ENCODE measurements around the gene ADAR.

The ADAR gene

DNA sequence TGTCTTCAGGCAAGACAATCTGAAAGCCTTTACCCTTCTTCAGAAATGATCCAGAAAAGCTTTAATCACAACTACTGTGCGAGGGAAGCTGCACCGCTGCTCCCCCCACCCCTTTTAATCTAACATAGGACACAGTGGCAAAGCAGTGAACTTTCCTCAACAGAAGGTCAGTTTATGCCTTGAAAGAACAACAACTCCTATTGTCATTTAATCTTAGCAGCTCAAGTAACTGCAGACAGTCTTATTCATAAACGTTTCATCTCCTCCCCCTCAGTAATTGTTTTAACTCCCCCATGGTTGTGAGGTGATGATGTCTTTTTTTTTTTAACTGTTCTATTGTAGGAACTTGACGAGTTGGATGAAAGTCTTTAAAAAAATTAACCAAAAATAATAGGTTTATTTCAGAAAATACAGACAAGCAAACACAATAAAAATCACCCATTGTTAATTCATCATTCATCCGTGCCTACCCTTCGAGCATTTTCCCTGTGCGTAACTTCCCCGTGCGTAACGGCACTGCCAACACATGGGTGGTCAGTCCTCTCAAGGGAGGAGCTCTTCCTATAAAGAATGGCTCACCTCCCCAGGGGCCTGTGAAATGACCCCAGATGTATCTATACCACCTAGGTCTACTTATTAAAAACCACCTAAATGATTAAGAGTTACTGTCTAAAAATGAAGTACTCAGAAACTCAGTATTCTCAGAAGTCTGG lies 3.3 kb upstream of the ADAR start:
- DNase-seq = no peak
- Histone ChIP-seq H3K4me1 (peaks cover 14% of the 10 kb centered on the region), H3K9me3 (no peaks in the 10 kb centered on the region), H3K27me3 (no peaks in the 10 kb centered on the region), H3K4me3 (ENCODE audit: low read depth, low read length) (no peak overlapping the region), H3K36me3 (no peaks in the 10 kb centered on the region)
- TF ChIP-seq, protein P1, sequence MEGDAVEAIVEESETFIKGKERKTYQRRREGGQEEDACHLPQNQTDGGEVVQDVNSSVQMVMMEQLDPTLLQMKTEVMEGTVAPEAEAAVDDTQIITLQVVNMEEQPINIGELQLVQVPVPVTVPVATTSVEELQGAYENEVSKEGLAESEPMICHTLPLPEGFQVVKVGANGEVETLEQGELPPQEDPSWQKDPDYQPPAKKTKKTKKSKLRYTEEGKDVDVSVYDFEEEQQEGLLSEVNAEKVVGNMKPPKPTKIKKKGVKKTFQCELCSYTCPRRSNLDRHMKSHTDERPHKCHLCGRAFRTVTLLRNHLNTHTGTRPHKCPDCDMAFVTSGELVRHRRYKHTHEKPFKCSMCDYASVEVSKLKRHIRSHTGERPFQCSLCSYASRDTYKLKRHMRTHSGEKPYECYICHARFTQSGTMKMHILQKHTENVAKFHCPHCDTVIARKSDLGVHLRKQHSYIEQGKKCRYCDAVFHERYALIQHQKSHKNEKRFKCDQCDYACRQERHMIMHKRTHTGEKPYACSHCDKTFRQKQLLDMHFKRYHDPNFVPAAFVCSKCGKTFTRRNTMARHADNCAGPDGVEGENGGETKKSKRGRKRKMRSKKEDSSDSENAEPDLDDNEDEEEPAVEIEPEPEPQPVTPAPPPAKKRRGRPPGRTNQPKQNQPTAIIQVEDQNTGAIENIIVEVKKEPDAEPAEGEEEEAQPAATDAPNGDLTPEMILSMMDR (IDR thresholded peaks at IDR 0.05; ENCODE audit: low read depth, low read length) = no peak

DNA sequence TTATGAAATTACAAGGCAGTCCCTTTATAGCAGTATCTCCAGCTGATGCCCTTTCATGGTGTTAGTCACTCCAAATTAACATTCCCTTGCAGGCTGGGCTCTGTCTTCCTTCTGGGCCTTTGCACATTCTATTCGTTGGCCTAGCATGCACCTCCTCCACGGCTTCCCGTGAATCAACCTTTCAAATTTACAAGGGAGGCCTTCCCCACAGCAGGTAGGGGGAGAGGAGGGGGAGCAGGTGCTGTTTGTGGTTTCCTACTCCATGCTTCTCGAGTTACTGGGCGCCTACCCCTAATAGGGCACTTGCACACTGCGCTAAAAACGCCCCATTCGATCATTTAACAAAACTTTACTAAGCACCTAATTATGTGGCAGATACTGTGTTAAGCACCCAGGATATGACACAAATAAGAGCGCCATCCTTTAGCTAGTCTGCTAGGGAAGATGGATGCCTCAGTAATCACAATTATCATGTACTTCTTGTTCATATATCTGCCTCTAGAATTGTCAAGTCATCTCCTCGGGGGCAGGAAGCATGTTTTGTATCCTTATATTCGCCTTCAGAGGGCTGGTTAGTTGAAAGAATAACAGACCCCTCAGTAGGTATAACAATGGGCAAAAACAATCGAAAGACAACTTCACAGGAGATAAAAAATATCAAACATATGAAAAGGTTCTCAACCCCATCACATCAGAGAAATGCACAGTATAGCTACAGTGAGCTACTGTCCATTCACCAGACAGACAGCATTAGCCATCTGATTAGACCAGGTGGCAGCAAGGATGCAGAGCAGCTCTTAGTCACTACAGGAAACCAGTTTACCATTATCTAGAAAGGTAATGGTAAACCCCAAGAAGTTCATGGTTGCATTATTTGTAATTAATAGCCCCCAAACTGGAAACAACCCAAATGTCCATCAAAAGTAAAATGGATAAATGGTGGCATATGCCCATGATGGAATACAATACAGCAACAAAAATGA lies 1.7 kb upstream of the ADAR start:
- TF ChIP-seq, protein P1 (IDR thresholded peaks at IDR 0.05; ENCODE audit: low read depth, low read length) = no peak
- Histone ChIP-seq H3K27me3 (no peaks in the 10 kb centered on the region), H3K4me1 (peaks cover 5% of the 10 kb centered on the region), H3K9me3 (no peaks in the 10 kb centered on the region), H3K4me3 (ENCODE audit: low read depth, low read length) (no peak overlapping the region), H3K36me3 (no peaks in the 10 kb centered on the region)
- no peak for DNase-seq

DNA sequence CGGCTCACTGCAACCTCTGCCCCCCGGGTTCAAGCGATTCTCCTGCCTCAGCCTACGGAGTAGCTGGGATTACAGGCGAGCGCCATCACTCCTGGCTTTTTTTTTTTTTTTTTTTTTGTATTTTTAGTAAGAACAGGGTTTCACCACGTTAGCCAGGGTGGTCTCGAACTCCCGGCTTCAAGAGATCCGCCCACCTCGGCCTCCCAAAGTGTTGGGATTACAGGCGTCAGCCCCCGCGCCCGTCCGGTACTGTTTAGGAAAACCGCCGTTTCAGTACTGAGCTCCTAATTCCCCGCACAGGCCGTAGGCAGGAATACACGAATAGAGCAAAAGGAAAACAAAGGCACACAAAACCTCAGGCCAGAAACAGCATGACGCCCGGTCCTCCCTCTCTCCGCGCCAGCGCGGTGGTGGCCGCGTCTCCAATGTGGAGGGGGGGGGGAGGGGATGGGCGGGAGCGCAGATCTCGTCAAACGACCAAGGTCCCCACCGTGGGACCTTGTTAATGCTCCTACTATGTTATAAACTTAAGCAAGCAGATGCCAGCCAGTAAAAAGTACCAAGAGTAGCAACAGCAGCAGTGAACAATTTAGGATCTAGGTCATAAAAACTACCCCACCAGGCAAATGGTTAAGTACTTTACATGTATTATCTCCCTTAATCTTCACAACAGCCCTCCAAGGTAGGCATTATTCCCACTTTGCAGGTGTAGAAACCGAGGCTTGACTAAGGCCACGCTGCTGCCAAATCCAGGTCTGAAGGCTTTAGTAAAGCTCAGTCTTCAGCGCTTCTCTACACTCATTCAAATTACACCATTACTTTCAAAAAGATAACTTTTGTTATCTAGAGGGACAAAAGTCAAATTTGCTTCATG lies 648 bp upstream of the ADAR start:
- DNase-seq = peak; percentile 52
- TF ChIP-seq, protein P1 (IDR thresholded peaks at IDR 0.05; ENCODE audit: low read depth, low read length) = no peak
- Histone ChIP-seq H3K4me3 (ENCODE audit: low read depth, low read length) (peak overlapping the region; percentile 89), H3K4me1 (peaks cover 5% of the 10 kb centered on the region), H3K27me3 (no peaks in the 10 kb centered on the region), H3K36me3 (no peaks in the 10 kb centered on the region), H3K9me3 (no peaks in the 10 kb centered on the region)

DNA sequence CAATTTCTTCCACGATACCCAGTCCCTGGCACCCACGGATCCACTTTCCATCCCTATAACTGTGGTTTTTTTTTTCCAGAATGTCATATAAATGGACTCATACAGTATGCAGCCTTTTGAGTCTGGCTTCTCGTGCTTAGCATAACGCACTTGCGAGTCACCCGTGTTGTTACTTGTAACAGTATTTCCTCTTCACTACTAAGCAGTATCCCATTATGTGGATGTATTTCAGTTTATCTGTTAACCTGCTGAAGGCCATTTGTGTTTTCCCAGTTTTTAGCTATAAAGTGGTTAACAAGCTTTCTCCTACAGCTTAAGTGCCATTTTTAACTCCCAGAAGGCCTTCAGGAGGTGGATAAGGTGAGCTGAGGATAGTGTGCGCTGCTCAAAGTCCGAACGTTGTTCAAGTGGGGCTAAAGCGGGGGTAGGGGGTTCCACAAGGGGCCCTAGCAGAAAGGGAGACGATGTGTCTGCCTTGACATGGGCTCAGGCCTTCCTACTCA lies 829 bp downstream of the ADAR start:
- Histone ChIP-seq H3K4me3 (ENCODE audit: low read depth, low read length) (peak overlapping the region; percentile 89), H3K9me3 (no peaks in the 10 kb centered on the region), H3K36me3 (peaks cover 10% of the 10 kb centered on the region), H3K4me1 (peaks cover 5% of the 10 kb centered on the region), H3K27me3 (no peaks in the 10 kb centered on the region)
- TF ChIP-seq, protein P1 (IDR thresholded peaks at IDR 0.05; ENCODE audit: low read depth, low read length) = no peak
- no peak for DNase-seq

DNA sequence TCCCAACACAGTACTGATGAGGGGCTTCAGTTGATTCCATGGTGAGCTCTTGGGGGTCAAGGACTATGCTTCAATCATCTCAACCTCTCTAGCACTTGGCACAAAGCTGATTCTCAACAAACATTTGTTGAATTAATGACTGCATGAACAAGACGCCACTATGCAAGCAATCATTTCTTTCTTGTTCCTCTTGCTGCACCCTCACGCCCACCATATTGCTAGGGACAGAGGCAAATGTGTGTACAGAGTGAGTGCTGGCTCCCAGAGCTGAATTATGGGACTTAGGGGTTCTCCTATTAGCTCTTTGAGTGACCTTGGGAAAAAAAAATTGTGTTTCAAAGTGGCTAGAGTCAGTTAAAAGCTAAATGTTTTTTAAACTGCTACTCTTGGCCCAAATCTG lies 2.5 kb downstream of the ADAR start:
- Histone ChIP-seq H3K36me3 (peaks cover 27% of the 10 kb centered on the region), H3K9me3 (no peaks in the 10 kb centered on the region), H3K27me3 (no peaks in the 10 kb centered on the region), H3K4me1 (peaks cover 5% of the 10 kb centered on the region), H3K4me3 (ENCODE audit: low read depth, low read length) (no peak overlapping the region)
- TF ChIP-seq, protein P1 (IDR thresholded peaks at IDR 0.05; ENCODE audit: low read depth, low read length) = no peak
- no peak for DNase-seq
